GM23248 (cell line): ENCODE measurements around the gene RPH3AL. TPM values are rescaled to one million over a fixed set of nuclear protein-coding genes. Genes with fewer than 3 reads are reported as not detected.

ENCODE experiments used
- DNase-seq: peaks from one replicate; pipeline ENCODE4 v3.0.0-alpha.2; 2015
- H2AFZ ChIP-seq: fragments of 200-600 bp; sonication (generic); 2 replicates; pipeline ENCODE4 v1.6.1; 2016; ENCODE audit warnings: antibody characterized with exemption
- H3F3A ChIP-seq: fragments of 200-600 bp; sonication (generic); 2 replicates; pipeline ENCODE4 v1.6.1; 2016; ENCODE audit warnings: mild to moderate bottlenecking, antibody characterized with exemption, mixed run types; ENCODE audit not compliant: insufficient read depth
- H3K27ac ChIP-seq: fragments of 200-600 bp; sonication (generic); 2 replicates; pipeline ENCODE4 v1.5.1; 2016; ENCODE audit warnings: mild to moderate bottlenecking
- H3K27me3 ChIP-seq: fragments of 200-600 bp; sonication (generic); replicated peaks from 2 replicates; pipeline ENCODE4 v1.6.1; 2016; ENCODE audit warnings: mild to moderate bottlenecking; ENCODE audit not compliant: insufficient read depth
- H3K36me3 ChIP-seq: fragments of 200-600 bp; sonication (generic); 2 replicates; pipeline ENCODE4 v1.6.1; 2016; ENCODE audit warnings: low read depth, mild to moderate bottlenecking
- H3K4me1 ChIP-seq: fragments of 200-600 bp; sonication (generic); 2 replicates; pipeline ENCODE4 v1.6.1; 2016; ENCODE audit warnings: mild to moderate bottlenecking; ENCODE audit not compliant: insufficient read depth
- H3K4me2 ChIP-seq: fragments of 200-600 bp; sonication (generic); one replicate; pipeline ENCODE4 v1.6.1; 2016; ENCODE audit warnings: mild to moderate bottlenecking; ENCODE audit not compliant: unreplicated experiment
- H3K4me3 ChIP-seq: fragments of 200-600 bp; sonication (generic); 2 replicates; pipeline ENCODE4 v1.5.1; 2016; ENCODE audit warnings: mild to moderate bottlenecking
- H3K79me2 ChIP-seq: fragments of 200-600 bp; sonication (generic); 2 replicates; pipeline ENCODE4 v1.6.1; 2016; ENCODE audit warnings: mild to moderate bottlenecking; ENCODE audit not compliant: insufficient read depth
- H3K9ac ChIP-seq: fragments of 200-600 bp; sonication (generic); 2 replicates; pipeline ENCODE4 v1.6.1; 2016; ENCODE audit warnings: mild to moderate bottlenecking
- H3K9me2 ChIP-seq: fragments of 200-600 bp; sonication (generic); 2 replicates; pipeline ENCODE4 v1.6.1; 2016; ENCODE audit warnings: mixed run types, mild to moderate bottlenecking, moderate library complexity; ENCODE audit not compliant: insufficient read depth
- H3K9me3 ChIP-seq: fragments of 200-600 bp; sonication (generic); one replicate; pipeline ENCODE4 v1.6.1; 2017; ENCODE audit warnings: low read depth
- H4K20me1 ChIP-seq: fragments of 200-600 bp; sonication (generic); 2 replicates; pipeline ENCODE4 v1.6.0; 2016; ENCODE audit not compliant: insufficient read depth
- EZH2 ChIP-seq: fragments of 200-600 bp; sonication (generic); IDR thresholded peaks from 2 replicates; pipeline ENCODE4 v1.6.1; 2018; ENCODE audit warnings: antibody characterized with exemption, mild to moderate bottlenecking; ENCODE audit not compliant: insufficient read depth, poor library complexity, severe bottlenecking
- EZH2phosphoT487 ChIP-seq: fragments of 200-600 bp; sonication (generic); IDR thresholded peaks from 2 replicates; pipeline ENCODE4 v1.6.1; 2018; ENCODE audit warnings: antibody characterized with exemption, moderate library complexity, mild to moderate bottlenecking, low read depth; ENCODE audit not compliant: insufficient read depth
- WGBS, 2 experiments: methylation state at CpG; one replicate each; pipeline ENCODE4 v1.1.6; 2015 to 2017; ENCODE audit warnings: low lambda C conversion rate in 2 of 2, low coverage in 1 of 2; ENCODE audit errors: missing lambda C conversion rate in 2 of 2; 5-methylcytosine and 5-hydroxymethylcytosine counted together
- in situ Hi-C: fragments of 300-500 bp; cut with MboI; formaldehyde crosslinking; loops from 2 replicates; pipeline ENCODE4 v1.15.0; 2020
- polyA plus RNA-seq: library from polyadenylated mRNA; unstranded; fragments of >200 nt; fragmentation: Nextera tagmentation; extraction: Ambion mirVana; gene quantifications from 2 replicates; pipeline ENCODE4 v1.2.1, GENCODE V29; 2016
- total RNA-seq: library from RNA; depleted of rRNA; stranded (reverse); fragments of >200 nt; shearing (Covaris generic); gene quantifications from 2 replicates; pipeline ENCODE4 v1.2.3, GENCODE V29; 2014

The RPH3AL gene
- total and polyA plus RNA-seq, 2 experiments from 2014 or later = 2.7 to 5.2 TPM

GRCh38 chr17:354651-355556, 2.3 kb upstream of the RPH3AL start:
- Histone ChIP-seq H3K4me2 (no peak overlapping the region), H3K4me1 (0 out of 2 replicates have a peak, but pooled peaks cover 4% of the 10 kb centered on the region), H2AFZ (no peak overlapping the region), H3F3A (no peaks in the 10 kb centered on the region), H3K79me2 (no peaks in the 10 kb centered on the region), H3K4me3 (no peak overlapping the region), H4K20me1 (no peaks in the 10 kb centered on the region), H3K27ac (no peak overlapping the region), H3K27me3 (no peaks in the 10 kb centered on the region), H3K36me3 (no peaks in the 10 kb centered on the region), H3K9me2 (no peaks in the 10 kb centered on the region), H3K9me3 (no peaks in the 10 kb centered on the region), H3K9ac (no peak overlapping the region)
- DNase-seq = no peak
- no peak for TF ChIP-seq EZH2phosphoT487
- no peak for TF ChIP-seq EZH2
- in situ Hi-C loops = no loop called here
- 73 to 82% methylated on average over 18 to 19 of the region's 19 CpGs for WGBS, 2 experiments

- H3K79me2 ChIP-seq = no peaks in the 10 kb centered on the region
- no peaks in the 10 kb centered on the region for H3F3A ChIP-seq
- no peaks in the 10 kb centered on the region for H3K27me3 ChIP-seq
- no peaks in the 10 kb centered on the region for H3K9me2 ChIP-seq
- no peaks in the 10 kb centered on the region for H3K9me3 ChIP-seq
- no peak for TF ChIP-seq EZH2
- TF ChIP-seq EZH2phosphoT487 = no peak
- H3K4me2 ChIP-seq = no peak overlapping the region
- no peak overlapping the region for H3K4me3 ChIP-seq
- DNase-seq = no peak
- 0 out of 2 replicates have a peak, but pooled peaks cover 4% of the 10 kb centered on the region for H3K4me1 ChIP-seq
- WGBS, 2 experiments = 65% methylated on average over 8 of the region's 8 CpGs
- H3K36me3 ChIP-seq = no peaks in the 10 kb centered on the region
- no peaks in the 10 kb centered on the region for H4K20me1 ChIP-seq
- in situ Hi-C loops = no loop called here
- H3K9ac ChIP-seq = no peak overlapping the region
- no peak overlapping the region for H2AFZ ChIP-seq
- no peak overlapping the region for H3K27ac ChIP-seq
Measured at GRCh38 chr17:353838-354234, 1.2 kb upstream of the RPH3AL start.

GRCh38 chr17:353213-353837, 718 bp upstream of the RPH3AL start:
- H3K27ac ChIP-seq = no peak overlapping the region
- DNase-seq = no peak
- no peaks in the 10 kb centered on the region for H3K36me3 ChIP-seq
- no peaks in the 10 kb centered on the region for H3F3A ChIP-seq
- H3K9me3 ChIP-seq = no peaks in the 10 kb centered on the region
- no peaks in the 10 kb centered on the region for H4K20me1 ChIP-seq
- TF ChIP-seq EZH2phosphoT487 (no peak), EZH2 (no peak)
- WGBS, 2 experiments = 50% methylated on average over 8 of the region's 8 CpGs
- H3K9ac ChIP-seq = no peak overlapping the region
- in situ Hi-C loops = no loop called here
- 0 out of 2 replicates have a peak, but pooled peaks cover 4% of the 10 kb centered on the region for H3K4me1 ChIP-seq
- H2AFZ ChIP-seq = no peak overlapping the region
- no peak overlapping the region for H3K4me3 ChIP-seq
- H3K4me2 ChIP-seq = no peak overlapping the region
- no peaks in the 10 kb centered on the region for H3K9me2 ChIP-seq
- H3K27me3 ChIP-seq = no peaks in the 10 kb centered on the region
- no peaks in the 10 kb centered on the region for H3K79me2 ChIP-seq

GRCh38 chr17:351875-352420, 659 bp downstream of the RPH3AL start:
- H3K36me3 ChIP-seq = no peaks in the 10 kb centered on the region
- H3K9me2 ChIP-seq = no peaks in the 10 kb centered on the region
- H3K9ac ChIP-seq = no peak overlapping the region
- H3F3A ChIP-seq = no peaks in the 10 kb centered on the region
- H3K4me1 ChIP-seq = 0 out of 2 replicates have a peak, but pooled peaks cover 4% of the 10 kb centered on the region
- H4K20me1 ChIP-seq = no peaks in the 10 kb centered on the region
- TF ChIP-seq EZH2 (no peak), EZH2phosphoT487 (no peak)
- H3K79me2 ChIP-seq = no peaks in the 10 kb centered on the region
- no peak overlapping the region for H2AFZ ChIP-seq
- DNase-seq = no peak
- 86% methylated on average over 19 of the region's 19 CpGs for WGBS, 2 experiments
- H3K4me2 ChIP-seq = no peak overlapping the region
- H3K9me3 ChIP-seq = no peaks in the 10 kb centered on the region
- no peak overlapping the region for H3K4me3 ChIP-seq
- H3K27ac ChIP-seq = no peak overlapping the region
- in situ Hi-C loops = no loop called here
- no peaks in the 10 kb centered on the region for H3K27me3 ChIP-seq
